WERI-Rb-1 (cell line): ENCODE measurements around the gene C16orf74.

Source experiments
- DNase-seq: peaks from one replicate; pipeline ENCODE4 v3.0.0-alpha.2; 2020
- H3K27ac ChIP-seq: fragments of 250-450 bp; sonication (Bioruptor Pico); 2 replicates; pipeline ENCODE4 v1.5.1; 2020; ENCODE audit warnings: mild to moderate bottlenecking, moderate library complexity
- H3K27me3 ChIP-seq: fragments of 250-450 bp; sonication (Bioruptor Pico); 2 replicates; pipeline ENCODE4 v1.5.1; 2021; ENCODE audit warnings: mild to moderate bottlenecking, low read depth, moderate library complexity; ENCODE audit not compliant: insufficient read depth, severe bottlenecking
- H3K36me3 ChIP-seq: fragments of 250-450 bp; sonication (Bioruptor Pico); 2 replicates; pipeline ENCODE4 v1.5.1; 2020; ENCODE audit warnings: mild to moderate bottlenecking, moderate library complexity
- H3K4me3 ChIP-seq: 2 replicates; pipeline ENCODE4 v1.5.1; 2011; ENCODE audit warnings: low read depth, mild to moderate bottlenecking, control low read depth, low read length
- H3K9me3 ChIP-seq: fragments of 250-450 bp; sonication (Bioruptor Pico); 2 replicates; pipeline ENCODE4 v1.5.1; 2021; ENCODE audit warnings: mild to moderate bottlenecking, moderate library complexity; ENCODE audit not compliant: severe bottlenecking
- TF ChIP-seq, protein P1 (sequence below): IDR thresholded peaks from 2 replicates; pipeline ENCODE4 v1.5.1; 2011; ENCODE audit warnings: low read depth, mild to moderate bottlenecking, control low read depth, inconsistent platforms, low read length

Gene C16orf74

DNA sequence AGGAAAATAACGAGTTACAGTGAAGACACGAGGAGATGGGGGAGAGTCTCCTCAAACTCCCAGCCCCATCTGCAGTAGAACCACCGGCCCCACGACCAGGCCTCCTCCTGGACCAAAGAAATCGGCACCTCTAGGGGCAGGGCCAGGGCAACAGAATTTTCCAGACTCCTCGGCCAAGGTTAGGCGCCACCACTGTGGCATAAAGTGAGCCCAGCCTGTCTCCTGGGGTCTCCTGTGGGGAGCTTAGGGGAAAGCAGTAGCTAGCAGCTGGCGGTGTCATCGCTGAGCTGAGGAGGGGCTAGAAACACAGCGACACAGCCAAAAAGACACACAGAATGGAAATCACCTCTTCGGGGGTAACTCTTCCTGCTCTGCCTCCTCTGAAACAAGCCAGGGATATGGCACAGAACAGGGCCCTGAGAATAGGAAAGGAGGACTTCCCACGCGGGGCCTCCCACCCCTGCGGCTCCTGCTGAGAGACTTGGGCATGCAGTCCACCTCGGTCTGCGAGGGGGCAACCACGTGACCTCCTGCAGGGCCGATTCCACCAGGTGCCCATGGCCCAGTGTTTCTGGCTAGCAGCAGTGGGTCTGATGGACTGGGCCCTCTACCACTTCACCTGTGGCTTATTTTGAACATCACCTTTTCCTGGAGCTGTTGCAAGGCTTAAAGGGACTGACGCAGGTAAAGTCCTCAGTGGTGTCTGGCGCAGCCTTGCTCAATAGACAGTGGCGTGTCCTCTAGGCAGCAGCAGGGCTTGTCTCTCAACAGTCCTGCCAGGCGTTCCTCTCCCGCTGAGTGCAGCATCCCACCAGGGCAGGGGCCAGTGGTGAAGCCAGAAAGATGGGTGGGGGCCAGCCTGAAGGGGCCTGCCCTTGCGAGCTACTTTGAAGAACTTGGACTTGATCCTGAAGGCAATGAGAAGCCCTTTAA, 55.4 kb downstream of the C16orf74 start:
- no peak for DNase-seq
- no peaks in the 10 kb centered on the region for H3K36me3 ChIP-seq
- TF ChIP-seq, protein P1, sequence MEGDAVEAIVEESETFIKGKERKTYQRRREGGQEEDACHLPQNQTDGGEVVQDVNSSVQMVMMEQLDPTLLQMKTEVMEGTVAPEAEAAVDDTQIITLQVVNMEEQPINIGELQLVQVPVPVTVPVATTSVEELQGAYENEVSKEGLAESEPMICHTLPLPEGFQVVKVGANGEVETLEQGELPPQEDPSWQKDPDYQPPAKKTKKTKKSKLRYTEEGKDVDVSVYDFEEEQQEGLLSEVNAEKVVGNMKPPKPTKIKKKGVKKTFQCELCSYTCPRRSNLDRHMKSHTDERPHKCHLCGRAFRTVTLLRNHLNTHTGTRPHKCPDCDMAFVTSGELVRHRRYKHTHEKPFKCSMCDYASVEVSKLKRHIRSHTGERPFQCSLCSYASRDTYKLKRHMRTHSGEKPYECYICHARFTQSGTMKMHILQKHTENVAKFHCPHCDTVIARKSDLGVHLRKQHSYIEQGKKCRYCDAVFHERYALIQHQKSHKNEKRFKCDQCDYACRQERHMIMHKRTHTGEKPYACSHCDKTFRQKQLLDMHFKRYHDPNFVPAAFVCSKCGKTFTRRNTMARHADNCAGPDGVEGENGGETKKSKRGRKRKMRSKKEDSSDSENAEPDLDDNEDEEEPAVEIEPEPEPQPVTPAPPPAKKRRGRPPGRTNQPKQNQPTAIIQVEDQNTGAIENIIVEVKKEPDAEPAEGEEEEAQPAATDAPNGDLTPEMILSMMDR, result no peak
- no peaks in the 10 kb centered on the region for H3K27me3 ChIP-seq
- H3K27ac ChIP-seq, result no peak overlapping the region
- no peak overlapping the region for H3K4me3 ChIP-seq
- H3K9me3 ChIP-seq, result no peaks in the 10 kb centered on the region

DNA sequence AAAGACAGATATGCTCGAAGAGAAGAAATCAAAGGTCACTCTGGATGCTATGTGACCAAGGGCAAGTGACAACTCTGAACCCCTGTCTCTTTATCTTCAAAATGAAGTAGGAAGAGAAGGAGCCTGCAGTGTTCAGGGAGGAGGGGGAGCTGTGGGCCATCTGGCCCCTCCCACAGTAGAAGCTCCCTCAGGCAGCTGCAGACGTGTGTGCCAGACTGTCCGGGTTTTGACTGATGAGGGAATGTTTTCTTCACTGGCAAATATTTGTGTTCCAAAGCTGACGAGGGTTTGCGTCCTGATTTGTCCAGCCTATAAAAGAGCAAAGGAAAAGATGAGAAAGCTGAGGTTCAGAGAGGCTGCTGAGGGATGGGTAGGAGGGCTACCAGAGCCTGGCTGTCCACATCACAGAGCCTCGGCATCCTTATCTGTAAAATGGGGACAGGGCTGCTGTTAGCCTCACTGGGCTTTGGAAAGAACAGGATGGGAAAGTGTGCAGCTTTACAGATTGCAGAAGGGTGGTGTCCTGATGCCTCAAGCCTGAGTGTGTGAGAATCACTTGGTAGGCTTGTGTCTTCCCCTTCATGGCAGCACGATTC, 60.3 kb downstream of the C16orf74 start:
- TF ChIP-seq, protein P1, result no peak
- DNase-seq, result no peak
- H3K36me3 ChIP-seq, result peaks cover 5% of the 10 kb centered on the region; the same call in 1 of the 2 replicates
- H3K27ac ChIP-seq, result no peak overlapping the region
- no peaks in the 10 kb centered on the region for H3K9me3 ChIP-seq
- no peaks in the 10 kb centered on the region for H3K27me3 ChIP-seq
- H3K4me3 ChIP-seq, result no peak overlapping the region

DNA sequence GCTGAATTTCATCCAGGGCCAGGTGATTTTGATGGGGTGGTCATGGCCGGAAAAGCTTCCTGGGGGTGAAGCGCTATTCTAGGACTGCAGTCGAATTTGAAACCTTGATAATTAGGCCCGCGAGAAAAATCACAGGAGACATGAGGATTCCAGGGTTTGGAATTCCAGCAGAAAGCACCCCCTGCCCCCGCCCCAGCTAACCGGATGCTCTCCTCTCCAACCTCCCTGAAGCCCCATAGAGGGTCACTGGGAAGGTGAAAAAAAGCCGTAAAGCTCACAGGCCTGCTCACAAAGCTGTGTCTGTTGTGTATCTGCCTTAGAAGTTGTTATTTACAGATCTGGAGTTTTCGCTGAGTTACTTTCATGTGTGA, 61.0 kb downstream of the C16orf74 start:
- Histone ChIP-seq H3K27me3 (no peaks in the 10 kb centered on the region), H3K9me3 (no peaks in the 10 kb centered on the region), H3K36me3 (peaks cover 5% of the 10 kb centered on the region; the same call in 1 of the 2 replicates), H3K27ac (no peak overlapping the region), H3K4me3 (no peak overlapping the region)
- TF ChIP-seq, protein P1, result no peak
- DNase-seq, result no peak

DNA sequence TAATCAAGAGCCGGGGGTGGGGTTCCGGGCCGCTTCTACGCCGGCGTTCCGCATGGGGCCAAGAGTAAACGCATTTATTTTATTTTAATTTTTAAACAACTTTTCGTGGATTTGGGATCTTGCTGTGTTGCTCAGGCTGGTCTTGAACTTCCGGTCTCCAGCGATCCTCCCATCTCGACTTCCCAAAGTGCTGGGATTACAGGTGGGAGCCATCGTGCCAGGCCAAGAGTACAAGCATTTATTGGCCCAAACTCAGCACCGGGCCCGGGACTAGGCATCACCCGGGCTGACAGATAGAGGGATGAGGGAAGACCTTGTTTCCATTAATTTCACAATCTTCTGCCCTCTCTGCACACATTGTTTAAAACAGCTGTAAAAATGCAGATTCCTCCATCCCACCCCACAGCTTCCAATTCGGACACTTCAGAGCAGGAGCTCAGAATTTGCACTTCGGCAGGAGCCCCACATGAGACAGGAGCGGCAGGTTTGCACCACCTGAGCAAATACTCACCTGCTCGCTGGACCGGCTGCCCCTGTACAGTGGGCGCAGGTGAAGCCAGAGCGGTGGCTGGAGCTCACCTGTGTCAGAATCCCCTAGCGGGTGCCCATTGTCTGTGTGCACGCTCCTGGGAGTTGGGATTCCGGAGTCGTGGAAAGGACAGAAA, 61.5 kb downstream of the C16orf74 start:
- no peak for DNase-seq
- Histone ChIP-seq H3K27ac (no peak overlapping the region; the same call in 1 of the 2 replicates), H3K4me3 (peak overlapping the region; percentile 39), H3K9me3 (no peaks in the 10 kb centered on the region), H3K36me3 (peaks cover 6% of the 10 kb centered on the region; the same call in 1 of the 2 replicates), H3K27me3 (no peaks in the 10 kb centered on the region)
- TF ChIP-seq, protein P1, result no peak

DNA sequence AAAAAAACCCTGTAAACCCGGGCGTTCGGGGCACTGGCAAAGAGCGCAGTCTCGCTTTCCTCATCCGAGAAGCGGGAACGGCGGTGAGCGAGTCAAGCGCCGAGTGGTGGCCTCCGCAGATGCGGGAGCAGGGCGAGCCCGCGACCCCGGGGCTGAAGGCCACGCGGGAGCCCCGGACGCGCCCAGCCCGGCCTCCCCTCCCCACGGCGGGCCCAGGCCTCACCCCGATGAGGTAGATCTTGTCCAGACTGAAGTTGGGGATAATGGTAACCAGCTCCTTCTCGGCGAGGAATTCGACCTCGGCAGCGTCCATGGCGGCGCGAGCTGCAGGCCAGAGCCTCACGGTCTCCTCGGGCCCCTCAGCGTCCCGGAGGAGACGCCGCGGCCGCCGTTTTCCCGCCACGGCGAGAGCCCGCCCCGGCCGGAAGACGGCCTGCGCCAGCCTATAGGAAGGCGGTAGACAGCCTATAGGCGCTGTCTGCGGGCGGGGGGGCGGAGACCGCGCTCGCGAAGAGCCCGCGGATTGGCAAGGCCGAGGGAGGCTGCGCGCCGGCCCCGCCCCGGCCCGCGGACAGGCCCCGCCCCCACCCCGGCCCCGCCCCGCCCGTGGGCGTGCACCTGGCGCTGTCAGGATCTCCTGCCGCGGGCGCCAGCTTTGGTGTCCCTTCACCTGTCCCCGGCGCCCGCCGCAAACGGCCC, 62.2 kb downstream of the C16orf74 start, which contains the start of gene GINS2:
GINS2 (minus strand) TSS at position 369 of the 699 bp plus-strand sequence; CDS start at position 313, 56 bp downstream.
- TF ChIP-seq, protein P1, result no peak
- DNase-seq, result peak; percentile 83
- Histone ChIP-seq H3K27me3 (no peaks in the 10 kb centered on the region), H3K36me3 (peaks cover 8% of the 10 kb centered on the region; the same call in 1 of the 2 replicates), H3K27ac (peak within 1 kb of the TSS; percentile 84), H3K9me3 (no peaks in the 10 kb centered on the region), H3K4me3 (peak within 1 kb of the TSS; percentile 69)
